ENCODE results near the gene BRD1.
"Not testable (repeated sequence)": the region's sequence is repeated elsewhere in the genome, so short reads cannot be mapped to it uniquely, and the experiment has no call there.

The BRD1 gene

GRCh38 chr22:49767355-49768062, 60.2 kb downstream of the BRD1 start:
- no peak for DNase-seq

GRCh38 chr22:49765951-49766350, 61.7 kb downstream of the BRD1 start:
- no peak for DNase-seq

GRCh38 chr22:49765091-49765771, 62.4 kb downstream of the BRD1 start:
- DNase-seq = no peak

- DNase-seq = no peak
Observed at GRCh38 chr22:49764127-49764581, 63.5 kb downstream of the BRD1 start.

- no peak for DNase-seq
Observed at GRCh38 chr22:49763696-49764095, 64.0 kb downstream of the BRD1 start.

- DNase-seq = no peak
Observed at GRCh38 chr22:49763138-49763537, 64.5 kb downstream of the BRD1 start.

- DNase-seq = not testable (repeated sequence)
Observed at GRCh38 chr22:49762571-49762970, 65.1 kb downstream of the BRD1 start.

GRCh38 chr22:49761836-49762235, 65.8 kb downstream of the BRD1 start:
- DNase-seq = no peak

GRCh38 chr22:49760630-49761571, 66.8 kb downstream of the BRD1 start:
- DNase-seq = no peak

- DNase-seq = no peak
Observed at GRCh38 chr22:49760280-49760629, 67.4 kb downstream of the BRD1 start.

GRCh38 chr22:49756676-49757075, 71.0 kb downstream of the BRD1 start:
- DNase-seq = no peak

- DNase-seq = no peak
Observed at GRCh38 chr22:49756201-49756600, 71.5 kb downstream of the BRD1 start.

GRCh38 chr22:49755631-49756001, 72.1 kb downstream of the BRD1 start:
- DNase-seq = no peak

- no peak for DNase-seq
Observed at GRCh38 chr22:49754696-49755630, 72.7 kb downstream of the BRD1 start.

GRCh38 chr22:49753961-49754695, 73.5 kb downstream of the BRD1 start:
- no peak for DNase-seq

- DNase-seq = no peak
Observed at GRCh38 chr22:49753276-49753890, 74.3 kb downstream of the BRD1 start.

- no peak for DNase-seq
Observed at GRCh38 chr22:49752598-49753091, 75.0 kb downstream of the BRD1 start.

GRCh38 chr22:49751966-49752597, 75.6 kb downstream of the BRD1 start:
- no peak for DNase-seq

GRCh38 chr22:49751318-49751965, 76.2 kb downstream of the BRD1 start:
- no peak for DNase-seq

Data from T-helper 9 cell (primary cell).